ENCODE data around the gene DDR1. TPM values are rescaled to one million over a fixed set of nuclear protein-coding genes. Genes with fewer than 3 reads are reported as not detected.

The DDR1 gene
- polyA plus RNA-seq, 1 donor: 167 TPM

- no peak for DNase-seq
These were observed 62.9 kb downstream of the DDR1 start for GRCh38 chr6:30947231-30947630.

GRCh38 chr6:30948811-30949210 is 64.5 kb downstream of the DDR1 start:
- DNase-seq: no peak

Other genes with a start within 250 kb of the DDR1 start
- gene C6orf136, start 237.4 kb upstream of the DDR1 start, polyA plus RNA-seq (ENCODE audit: insufficient read length): 24.1 TPM
- gene DHX16, start 211.5 kb upstream of the DDR1 start, polyA plus RNA-seq (ENCODE audit: insufficient read length): 56.9 TPM
- 36.9 TPM for gene PPP1R18, start 197.9 kb upstream of the DDR1 start, polyA plus RNA-seq (ENCODE audit: insufficient read length)
- 38.1 TPM for gene NRM, start 193.5 kb upstream of the DDR1 start, polyA plus RNA-seq (ENCODE audit: insufficient read length)
- gene MDC1, start 167.2 kb upstream of the DDR1 start, polyA plus RNA-seq (ENCODE audit: insufficient read length): 53.0 TPM
- gene TUBB, start 164.2 kb upstream of the DDR1 start, polyA plus RNA-seq (ENCODE audit: insufficient read length): 1,353 TPM
- gene FLOT1, start 141.8 kb upstream of the DDR1 start, polyA plus RNA-seq (ENCODE audit: insufficient read length): 136 TPM
- 15.2 TPM for gene IER3, start 140.0 kb upstream of the DDR1 start, polyA plus RNA-seq (ENCODE audit: insufficient read length)
- 45.4 TPM for gene GTF2H4, start 23.7 kb downstream of the DDR1 start, polyA plus RNA-seq (ENCODE audit: insufficient read length)
- 52.6 TPM for gene VARS2, start 29.7 kb downstream of the DDR1 start, polyA plus RNA-seq (ENCODE audit: insufficient read length)
- 0.76 TPM for gene SFTA2, start 47.7 kb downstream of the DDR1 start, polyA plus RNA-seq (ENCODE audit: insufficient read length)
- 0.10 TPM for gene MUCL3, start 56.5 kb downstream of the DDR1 start, polyA plus RNA-seq (ENCODE audit: insufficient read length)
- gene MUC21, start 99.2 kb downstream of the DDR1 start, polyA plus RNA-seq (ENCODE audit: insufficient read length): not detected
- not detected for gene MUC22, start 126.0 kb downstream of the DDR1 start, polyA plus RNA-seq (ENCODE audit: insufficient read length)
- gene C6orf15, start 228.1 kb downstream of the DDR1 start, polyA plus RNA-seq (ENCODE audit: insufficient read length): not detected
- 0.10 TPM for gene PSORS1C1, start 230.3 kb downstream of the DDR1 start, polyA plus RNA-seq (ENCODE audit: insufficient read length)
- gene CDSN, start 235.9 kb downstream of the DDR1 start, polyA plus RNA-seq (ENCODE audit: insufficient read length): not detected

Data from left kidney (tissue), 2 donors.